ENCODE results near the gene ZNF653.
A peak's percentile ranks its signal among the peaks of the same experiment; 100 is the strongest.
"Not testable (repeated sequence)": the region's sequence is repeated elsewhere in the genome, so short reads cannot be mapped to it uniquely, and the experiment has no call there.

ZNF653 gene

DNA sequence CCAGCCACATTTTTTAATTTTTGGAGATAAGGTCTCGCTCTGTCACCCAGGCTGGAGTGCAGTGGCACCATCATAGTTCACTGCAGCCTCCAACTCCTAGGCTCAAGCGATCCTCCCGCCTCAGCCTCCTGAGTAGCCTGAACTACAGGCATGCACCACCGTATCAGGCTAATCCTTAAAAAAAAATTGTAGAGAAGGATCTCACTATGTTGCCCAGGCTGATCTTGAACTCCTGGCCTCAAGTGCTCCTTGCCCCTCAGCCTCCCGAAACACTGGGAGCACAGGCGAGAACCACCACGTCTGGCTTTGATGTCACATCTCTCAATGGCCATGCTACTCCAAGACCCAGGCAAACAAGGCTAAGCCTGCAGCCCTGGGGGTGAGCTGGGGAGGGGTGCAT lies 49.0 kb downstream of the ZNF653 start:
- no peak for DNase-seq (ENCODE audit: low spot score)

DNA sequence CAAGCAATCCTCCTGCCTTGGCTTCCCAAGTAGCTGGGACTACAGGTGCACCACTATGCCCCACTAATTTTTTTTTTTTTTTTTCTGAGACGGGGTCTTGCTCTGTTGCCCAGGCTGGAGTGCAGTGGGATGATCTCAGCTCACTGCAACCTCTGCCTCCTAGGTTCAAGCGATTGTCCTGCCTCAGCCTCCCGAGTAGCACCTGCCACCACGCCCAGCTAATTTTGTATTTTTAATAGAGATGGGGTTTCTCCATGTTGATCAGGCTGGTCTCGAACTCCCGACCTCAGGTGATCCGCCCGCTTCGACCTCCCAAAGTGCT lies 50.4 kb downstream of the ZNF653 start:
- not testable (repeated sequence) for DNase-seq (ENCODE audit: low spot score)

DNA sequence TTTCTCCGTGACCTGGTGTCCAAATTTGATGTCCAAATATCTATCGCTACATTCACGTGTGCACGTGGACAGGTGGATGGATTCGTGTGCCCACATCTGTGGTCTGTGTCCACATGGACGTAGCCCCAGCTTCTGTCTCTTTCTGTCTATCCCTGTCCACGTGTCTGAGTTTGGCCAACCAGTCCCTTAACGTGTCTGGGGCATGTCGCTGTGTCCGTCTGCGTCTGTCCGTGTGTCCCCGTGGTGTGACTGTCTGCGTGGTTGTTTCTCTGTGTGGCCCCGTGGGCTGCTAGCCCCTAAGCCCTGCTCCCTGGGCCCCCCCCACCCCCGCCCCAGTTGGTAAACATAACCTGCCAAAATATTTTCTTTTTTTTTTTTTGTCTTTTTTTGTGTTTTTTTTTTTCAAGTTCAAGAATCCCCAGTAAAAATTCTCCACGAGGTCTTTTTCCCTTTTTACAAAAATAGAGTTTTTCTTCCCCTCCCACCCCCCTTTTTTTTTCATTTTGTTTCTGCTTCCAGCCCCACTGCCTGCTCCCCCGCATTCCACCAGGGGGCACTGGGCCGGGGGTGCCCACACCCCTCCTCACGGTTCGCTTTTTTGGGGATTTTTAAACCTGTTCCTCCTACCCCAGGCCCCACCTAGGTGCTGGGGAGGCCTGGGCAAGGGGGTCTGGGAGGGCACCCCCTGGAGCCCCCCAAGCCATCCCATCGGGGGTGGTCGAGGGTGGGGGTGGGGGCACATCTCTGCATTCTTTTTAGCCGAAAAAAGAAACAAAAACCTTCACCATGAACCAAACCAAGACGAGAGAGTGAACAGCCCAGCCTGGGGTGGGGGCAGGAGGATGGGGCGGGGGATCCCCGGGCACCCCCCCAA lies 51.9 kb downstream of the ZNF653 start:
- DNase-seq (ENCODE audit: low spot score) = peak; percentile 73

DNA sequence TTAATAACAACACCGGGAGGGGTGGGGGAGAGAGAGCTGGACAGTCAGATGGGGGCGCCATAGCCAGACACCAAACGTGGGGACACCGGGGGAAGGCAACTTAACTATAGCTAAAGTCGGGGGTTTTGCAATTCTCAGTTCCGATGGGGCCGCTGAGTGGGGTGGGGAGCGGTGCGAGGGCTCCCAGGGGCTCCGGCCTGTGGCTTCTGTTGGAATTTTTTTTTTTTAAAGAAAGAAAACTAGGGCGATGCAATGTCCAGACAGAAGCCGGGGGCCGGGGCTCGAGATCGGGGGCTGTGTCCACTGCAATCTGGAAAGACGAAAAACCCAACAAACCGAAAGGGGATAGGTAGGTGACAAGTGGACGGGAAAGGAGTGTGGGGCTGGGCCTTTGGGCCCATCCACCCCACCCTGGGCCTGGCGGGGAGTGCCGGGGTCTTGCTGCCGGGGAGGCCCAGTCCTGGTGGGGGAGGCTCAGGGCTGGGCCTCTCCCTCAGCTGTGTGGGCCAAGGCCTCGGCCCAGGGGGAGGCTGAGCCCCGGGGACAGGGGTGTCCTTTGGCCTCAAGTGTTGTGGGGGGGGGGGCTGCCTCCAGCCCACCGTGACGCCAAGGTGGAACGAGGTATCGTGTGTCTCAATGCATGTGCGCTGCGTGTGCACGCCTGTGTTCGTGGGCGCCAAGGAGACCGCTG lies 52.9 kb downstream of the ZNF653 start:
- DNase-seq (ENCODE audit: low spot score) = peak; percentile 45

DNA sequence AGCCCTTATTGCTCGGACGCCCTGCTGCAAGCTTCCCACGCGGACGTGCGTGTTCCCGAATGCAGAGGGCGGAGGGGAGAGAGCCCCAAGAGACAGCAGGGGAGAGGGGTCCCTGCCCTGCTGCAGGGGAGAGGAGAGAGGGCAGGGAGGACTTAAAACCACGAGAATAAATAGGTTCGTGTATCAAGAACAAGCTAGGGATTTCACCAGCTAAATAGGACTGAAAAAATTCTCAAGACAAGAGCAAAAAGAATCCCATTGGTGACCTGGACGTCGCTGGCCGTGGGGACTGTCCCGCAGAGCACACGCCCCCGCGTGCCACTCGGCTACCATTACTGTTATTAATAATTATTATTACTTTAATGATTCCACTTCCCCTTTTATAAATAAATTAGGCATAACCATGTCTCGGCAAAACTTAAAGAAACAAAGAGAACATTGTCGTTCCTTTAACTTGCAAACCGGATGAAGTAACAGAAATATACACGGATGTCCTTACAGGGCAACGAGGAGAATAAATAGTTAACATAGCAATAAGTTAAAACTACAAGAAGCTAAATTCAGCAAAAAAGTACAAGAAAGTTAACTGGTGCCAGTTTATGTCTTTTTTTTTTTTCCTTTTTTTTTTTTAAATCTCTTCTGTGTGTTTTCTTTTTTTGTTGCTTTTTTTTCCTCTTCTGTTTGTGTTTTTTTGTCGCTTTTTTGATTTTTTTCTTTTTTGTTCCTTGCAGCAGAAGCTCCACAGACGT lies 53.6 kb downstream of the ZNF653 start:
- DNase-seq (ENCODE audit: low spot score) = peak; percentile 34

DNA sequence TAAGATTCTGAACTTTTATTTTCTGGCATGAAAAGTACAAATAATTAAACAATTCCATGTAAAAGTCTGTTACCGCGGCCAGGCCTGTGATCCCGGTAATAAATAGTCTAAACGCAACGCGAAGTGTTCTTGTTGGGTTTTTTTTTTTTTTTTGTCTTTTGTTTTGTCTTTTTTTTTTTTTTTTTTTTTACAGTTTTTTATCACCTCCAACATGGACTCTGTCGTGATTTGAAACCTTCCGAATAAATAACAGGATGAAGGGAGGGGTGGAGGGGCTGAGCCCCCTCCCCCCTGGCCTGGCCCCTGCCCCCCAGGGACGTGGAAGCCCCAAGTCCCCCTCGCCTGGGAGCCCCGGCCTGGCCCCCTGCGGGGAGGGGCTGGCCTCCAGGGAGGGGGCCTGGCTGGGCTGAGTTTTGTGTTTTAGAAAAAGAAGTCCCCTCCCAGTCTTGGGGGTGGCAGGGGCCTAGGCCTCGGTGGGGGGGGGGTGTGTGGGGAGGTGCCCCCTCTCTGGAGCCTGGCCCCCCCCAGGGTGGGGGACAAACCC lies 54.2 kb downstream of the ZNF653 start:
- DNase-seq (ENCODE audit: low spot score) = peak; percentile 34

DNA sequence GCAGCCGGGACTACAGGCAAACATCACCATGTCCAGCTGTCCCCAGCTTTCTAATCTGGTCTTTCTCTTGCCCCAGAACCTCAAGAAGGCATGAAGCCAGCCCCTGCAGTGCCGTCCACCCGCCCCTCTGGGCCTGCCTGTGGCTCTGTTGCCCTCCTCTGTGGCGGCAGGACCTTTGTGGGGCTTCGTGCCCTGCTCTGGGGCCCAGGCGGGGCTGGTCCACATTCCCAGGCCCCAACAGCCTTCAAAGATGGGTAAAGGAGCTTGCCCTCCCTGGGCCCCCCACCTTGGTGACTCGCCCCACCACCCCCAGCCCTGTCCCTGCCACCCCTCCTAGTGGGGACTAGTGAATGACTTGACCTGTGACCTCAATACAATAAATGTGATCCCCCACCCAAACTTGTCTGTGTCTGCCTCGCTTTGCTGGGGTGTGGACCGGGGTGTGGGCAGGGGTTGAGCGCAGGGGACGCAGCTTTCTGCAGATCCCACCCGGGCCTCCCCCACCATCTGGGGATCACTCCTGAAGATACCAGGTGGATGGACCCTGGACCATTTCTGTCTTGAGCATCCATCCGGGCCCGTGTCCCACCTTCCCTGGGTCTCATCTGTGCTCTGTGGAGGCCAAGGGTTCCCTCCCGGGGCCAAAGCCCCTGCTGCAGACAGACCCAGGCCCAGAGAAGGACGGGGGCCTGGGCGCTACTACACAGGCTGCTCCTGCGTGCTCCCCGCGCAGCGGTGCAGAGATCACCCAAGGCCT lies 54.9 kb downstream of the ZNF653 start:
- peak; percentile 33 for DNase-seq (ENCODE audit: low spot score)

DNA sequence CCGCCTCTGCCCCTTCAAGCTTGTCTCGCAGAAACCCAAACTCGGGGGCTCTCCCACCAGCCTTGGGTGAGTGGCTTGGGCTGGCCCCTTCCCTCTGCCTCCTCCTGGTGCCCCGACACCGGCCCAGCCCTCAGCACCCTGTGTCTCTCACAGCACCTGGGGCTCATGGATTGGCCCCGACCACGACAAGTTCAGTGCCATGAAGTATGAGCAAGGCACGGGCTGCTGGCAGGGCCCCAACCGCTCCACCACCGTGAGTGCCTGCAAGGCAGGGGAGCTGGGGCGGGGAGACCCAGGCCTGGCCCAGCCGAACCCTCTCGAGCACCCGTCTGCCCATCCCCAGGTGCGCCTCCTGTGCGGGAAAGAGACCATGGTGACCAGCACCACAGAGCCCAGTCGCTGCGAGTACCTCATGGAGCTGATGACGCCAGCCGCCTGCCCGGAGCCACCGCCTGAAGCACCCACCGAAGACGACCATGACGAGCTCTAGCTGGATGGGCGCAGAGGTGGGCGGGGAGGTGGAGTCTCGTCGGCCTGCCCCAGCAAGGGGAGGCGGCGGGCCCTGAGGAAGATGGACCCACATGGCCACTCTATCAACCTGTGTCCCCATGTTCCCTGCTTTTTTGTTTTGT lies 56.6 kb downstream of the ZNF653 start:
- DNase-seq (ENCODE audit: low spot score) = peak; percentile 26

DNA sequence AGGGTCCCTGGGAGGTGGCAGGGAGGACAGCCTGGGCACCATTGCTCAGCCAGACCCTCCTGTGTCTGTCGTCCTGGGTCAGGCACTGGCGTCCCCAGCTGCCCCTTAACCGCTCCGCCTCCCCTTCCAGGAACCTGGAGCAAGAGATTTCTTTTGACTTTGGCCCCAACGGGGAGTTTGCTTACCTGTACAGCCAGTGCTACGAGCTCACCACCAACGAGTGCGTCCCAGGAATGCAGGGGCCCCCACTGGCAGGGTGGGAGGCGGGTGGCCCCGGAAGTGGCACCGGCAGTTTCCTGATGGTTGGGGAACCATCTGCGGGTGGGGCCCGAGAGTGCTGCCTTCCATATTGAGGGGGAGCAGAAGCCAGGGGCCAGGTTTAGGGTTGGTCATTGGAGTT lies 57.2 kb downstream of the ZNF653 start:
- DNase-seq (ENCODE audit: low spot score) = no peak

DNA sequence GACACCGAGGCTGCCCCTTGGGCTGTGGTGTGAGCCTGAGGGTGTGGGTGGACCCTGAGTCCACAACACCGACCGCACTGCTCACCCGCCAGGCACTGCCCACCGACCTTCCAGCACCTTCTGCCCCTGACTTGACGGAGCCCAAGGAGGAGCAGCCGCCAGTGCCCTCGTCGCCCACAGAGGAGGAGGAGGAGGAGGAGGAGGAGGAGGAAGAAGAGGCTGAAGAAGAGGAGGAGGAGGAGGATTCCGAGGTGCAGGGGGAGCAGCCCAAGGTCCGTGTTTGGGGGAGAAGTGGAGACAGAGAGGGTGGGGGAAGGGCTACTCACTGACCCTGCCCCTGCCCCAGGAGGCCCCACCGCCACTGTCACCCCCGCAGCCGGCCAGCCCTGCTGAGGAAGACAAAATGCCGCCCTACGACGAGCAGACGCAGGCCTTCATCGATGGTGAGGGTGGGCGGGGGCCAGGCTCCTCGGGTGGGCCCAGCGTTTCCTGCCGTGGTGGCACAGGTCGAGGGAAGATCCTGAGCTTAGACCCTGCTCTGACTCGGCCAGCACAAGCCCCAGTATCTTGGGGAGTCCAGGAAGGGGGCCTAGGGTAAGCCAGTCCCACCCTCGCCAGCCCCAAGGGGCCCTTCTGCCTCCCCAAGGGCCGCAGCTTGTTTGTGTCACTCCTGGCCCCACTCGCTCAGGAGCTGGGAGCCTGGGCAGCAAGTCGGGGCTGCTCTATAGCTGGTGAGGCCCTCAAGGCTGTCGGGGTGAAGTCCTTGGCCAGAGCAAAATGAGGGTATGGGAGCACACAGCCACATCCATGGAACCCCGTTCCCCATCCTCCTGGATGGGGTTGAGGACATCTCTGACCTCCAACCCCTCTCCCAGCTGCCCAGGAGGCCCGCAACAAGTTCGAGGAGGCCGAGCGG lies 58.0 kb downstream of the ZNF653 start:
- DNase-seq (ENCODE audit: low spot score) = peak; percentile 38

DNA sequence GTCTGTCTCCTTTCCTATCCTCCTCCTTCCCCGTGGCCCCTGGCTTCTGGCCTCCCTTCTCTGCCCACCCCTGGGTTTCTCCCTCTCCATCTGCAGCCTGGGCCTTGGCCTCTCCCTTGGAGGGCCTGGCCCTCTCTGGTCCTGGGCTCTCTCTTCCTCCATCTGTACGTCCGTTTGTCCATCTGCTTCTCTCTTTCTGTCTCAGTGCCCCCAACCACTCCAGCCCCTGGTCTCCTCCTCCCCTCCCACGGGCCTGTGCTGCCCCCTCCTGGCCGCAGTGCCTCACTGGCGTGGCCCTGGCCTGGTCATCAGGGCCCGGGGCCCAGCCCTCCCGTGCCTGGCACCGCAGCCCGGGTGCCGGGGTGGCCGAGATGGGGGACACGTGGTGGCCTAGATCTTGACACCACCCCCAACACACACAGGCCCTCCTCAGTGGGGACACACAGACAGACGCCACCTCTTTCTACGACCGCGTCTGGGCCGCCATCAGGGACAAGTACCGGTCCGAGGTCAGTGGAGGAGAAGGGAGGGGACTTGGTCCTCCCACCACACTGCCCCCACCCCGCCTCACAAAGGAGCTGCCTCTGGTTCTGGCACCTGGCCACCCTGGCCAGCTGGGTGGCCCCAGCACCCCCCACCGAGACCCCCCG lies 58.9 kb downstream of the ZNF653 start:
- peak; percentile 90 for DNase-seq (ENCODE audit: low spot score)

DNA sequence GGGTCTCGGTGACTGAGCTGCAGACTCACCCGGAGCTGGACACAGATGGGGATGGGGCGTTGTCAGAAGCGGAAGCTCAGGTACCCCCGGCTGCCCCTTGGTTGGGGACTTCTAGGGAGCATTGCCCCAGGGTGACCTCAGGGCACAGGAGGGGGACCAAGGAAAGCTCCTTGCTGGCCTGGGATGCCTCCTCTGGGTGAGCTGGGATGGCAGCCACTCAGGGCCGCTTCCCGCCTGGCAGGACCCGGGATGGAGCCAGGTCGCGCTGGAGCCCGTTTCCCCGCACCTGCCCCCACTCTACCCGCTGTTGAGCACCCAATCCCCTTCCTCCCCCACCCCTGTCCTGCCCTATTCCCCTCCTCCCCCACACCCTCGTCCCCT lies 59.4 kb downstream of the ZNF653 start:
- DNase-seq (ENCODE audit: low spot score) = no peak

DNA sequence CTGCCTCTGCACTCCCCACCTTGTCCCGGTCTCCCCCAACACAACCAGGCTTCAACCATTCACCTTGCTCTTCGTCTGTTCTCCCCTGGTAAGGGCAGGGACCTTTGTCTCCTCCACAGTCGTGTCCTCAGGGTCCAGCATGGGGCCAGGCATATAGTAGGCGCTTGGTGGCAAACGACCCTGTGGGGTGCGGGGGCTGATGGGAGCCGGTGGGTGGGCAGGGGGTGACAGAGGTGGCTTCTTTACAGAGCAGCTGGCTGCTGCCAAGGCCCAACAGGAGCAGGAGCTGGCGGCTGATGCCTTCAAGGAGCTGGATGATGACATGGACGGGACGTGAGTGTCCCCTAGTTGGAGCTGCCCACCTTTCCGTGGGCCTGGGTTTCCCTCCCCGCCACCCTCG lies 60.5 kb downstream of the ZNF653 start:
- no peak for DNase-seq (ENCODE audit: low spot score)

DNA sequence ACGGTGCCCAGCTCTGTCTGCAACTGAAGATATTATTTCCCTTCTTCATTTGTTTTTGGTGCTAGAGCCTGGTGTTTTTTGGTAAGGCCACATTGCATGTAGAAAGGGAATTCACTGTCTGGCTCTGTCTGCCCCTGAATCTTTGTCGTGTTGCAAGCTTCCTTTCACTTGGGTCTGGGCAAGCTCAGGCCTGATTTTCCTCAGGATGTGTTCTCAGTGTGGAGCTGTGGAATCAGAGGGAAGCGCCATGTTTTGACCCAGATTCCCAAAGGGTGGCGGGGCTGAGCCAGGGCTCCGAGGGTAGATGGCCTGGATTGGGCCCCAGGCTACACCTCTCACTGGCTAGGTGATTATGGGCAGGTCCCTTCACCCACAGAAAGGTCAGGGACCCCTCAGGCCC lies 61.6 kb downstream of the ZNF653 start:
- no peak for DNase-seq (ENCODE audit: low spot score)

DNA sequence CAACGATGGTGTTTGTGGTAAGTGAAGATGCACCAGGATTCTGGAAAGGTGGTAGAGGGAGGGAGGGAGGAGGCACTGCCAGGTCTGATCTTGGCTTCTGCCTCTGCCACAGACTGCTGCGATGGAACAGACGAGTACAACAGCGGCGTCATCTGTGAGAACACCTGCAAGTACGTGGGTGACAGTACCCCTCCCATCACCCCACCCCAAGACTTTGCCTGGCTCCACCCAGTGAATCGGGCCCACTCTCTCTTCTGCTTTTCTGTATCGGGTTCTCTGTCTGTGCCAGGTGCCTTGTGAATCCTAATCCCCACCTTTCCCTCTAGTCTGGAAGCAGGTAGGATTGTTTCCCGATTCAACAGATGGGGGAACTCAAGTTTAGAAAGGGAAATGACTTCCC lies 67.7 kb downstream of the ZNF653 start:
- no peak for DNase-seq (ENCODE audit: low spot score)

DNA sequence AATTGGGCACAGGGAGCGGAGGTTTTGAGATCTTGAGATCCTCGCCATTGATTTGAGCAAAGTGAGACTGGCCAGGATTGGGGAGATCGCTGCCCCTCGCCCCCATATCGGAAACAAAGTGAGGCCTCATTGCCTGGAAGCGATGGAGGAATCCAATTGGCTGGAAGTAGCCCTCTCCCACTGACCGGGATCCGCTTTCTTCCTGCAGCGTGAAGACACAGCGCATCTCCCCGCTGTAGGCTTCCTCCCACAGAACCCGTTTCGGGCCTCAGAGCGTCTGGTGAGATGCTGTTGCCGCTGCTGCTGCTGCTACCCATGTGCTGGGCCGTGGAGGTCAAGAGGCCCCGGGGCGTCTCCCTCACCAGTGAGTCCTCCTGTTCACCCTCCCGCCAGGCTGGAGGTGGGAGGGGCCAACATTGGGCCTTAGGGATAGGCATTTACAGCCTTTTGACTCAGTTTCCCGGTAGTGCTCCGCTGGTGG lies 69.8 kb downstream of the ZNF653 start:
- peak; percentile 47 for DNase-seq (ENCODE audit: low spot score)

DNA sequence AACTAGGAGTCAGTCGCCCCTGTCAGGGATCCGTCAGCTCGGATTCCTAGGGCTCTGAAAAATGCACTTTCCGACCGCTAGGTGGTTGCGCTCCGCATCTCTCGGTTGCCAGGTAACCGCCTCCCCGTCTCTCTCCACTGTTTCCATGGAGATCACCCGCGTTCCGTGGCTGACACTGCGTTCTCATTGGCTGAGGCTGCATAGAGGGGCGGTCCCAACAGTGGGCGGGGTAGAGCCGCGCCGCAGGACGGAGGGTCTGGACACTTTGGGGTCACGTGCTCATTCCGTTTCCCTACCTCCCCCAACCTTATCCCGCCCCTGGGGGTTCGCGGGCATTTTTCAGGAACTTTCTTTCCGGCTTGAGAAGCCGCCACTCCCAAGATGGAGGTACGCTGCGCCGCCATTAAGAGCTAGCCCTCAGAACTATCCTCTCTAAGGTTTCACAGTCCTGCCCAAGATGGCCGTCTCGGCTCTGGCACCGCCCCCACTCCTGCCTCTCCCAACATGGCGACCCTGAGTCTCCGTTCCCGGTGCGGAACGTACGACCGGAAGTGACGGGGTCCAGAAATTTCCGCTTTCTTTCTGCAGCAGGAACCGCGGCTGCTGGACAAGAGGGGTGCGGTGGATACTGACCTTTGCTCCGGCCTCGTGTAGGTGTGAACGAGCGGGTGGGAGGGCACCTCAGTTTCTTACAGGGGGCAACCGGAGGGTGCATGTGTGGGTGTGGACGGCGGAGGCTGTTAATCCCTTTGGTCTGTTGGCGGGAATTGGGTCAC lies 70.4 kb downstream of the ZNF653 start, which contains the start of the genes ODAD3 and PRKCSH:
Gene ODAD3, minus strand, starts transcription at position 65 of the 776 bp plus-strand sequence. CDS start 105 bp downstream, outside the sequence.
Gene PRKCSH, plus strand, starts transcription at position 579 of the 776 bp plus-strand sequence. CDS start 483 bp downstream, outside the sequence.
- DNase-seq (ENCODE audit: low spot score) = peak; percentile 99

DNA sequence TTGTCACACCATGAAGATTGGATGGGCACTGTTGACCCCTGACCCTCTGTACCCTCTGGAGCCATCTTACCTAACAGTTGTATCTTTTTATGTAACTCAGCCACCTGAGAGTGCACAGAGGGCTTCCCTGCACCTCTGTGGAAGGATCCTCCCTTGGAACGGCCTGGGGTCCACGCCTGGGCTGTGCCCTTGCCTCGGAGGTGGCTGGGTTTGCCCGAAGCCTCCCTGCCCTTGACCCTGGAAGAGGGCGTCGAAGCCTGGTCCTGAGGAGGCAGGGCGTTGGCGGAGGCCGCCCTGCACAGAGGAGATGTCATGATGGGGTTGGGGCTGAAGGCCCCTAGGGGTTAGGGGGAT lies 71.0 kb downstream of the ZNF653 start:
- no peak for DNase-seq (ENCODE audit: low spot score)

DNA sequence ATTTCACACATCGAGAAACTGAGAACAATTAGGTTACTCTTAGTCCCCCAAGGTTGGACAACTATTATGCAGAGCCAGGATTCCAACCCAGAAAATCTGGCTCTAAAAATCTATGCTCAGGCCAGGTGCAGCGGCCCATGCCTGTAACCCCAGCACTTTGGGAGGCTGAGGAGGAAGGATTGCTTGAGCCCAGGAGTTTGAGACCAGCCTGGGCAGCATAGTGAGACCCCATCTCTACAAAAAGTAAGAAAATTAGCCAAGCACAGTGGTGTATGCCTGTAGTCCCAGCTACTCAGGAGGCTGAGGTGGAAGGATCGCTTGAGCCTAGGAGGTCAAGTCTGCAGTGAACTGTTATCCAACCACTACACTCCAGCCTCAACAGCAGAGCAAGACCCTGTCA lies 72.1 kb downstream of the ZNF653 start:
- not testable (repeated sequence) for DNase-seq (ENCODE audit: low spot score)
